SJCRH30 (cell line): ENCODE results near the gene FAM107B. TPM values are rescaled to one million over a fixed set of nuclear protein-coding genes. Genes with fewer than 3 reads are reported as not detected.

Source experiments
- DNase-seq, 2 experiments: peaks; one replicate each; pipeline ENCODE4 v3.0.0-alpha.2; 2015 to 2020
- H3K27ac ChIP-seq: fragments of 250-450 bp; sonication (Bioruptor Pico); 2 replicates; pipeline ENCODE4 v1.5.1; 2020; ENCODE audit warnings: mild to moderate bottlenecking, moderate library complexity
- H3K27me3 ChIP-seq: fragments of 250-450 bp; sonication (Bioruptor Pico); 2 replicates; pipeline ENCODE4 v1.5.1; 2020; ENCODE audit warnings: mild to moderate bottlenecking, moderate library complexity
- H3K36me3 ChIP-seq: fragments of 250-450 bp; sonication (Bioruptor Pico); 2 replicates; pipeline ENCODE4 v1.5.1; 2020; ENCODE audit warnings: mild to moderate bottlenecking, moderate library complexity
- H3K4me1 ChIP-seq: fragments of 250-450 bp; sonication (Bioruptor Pico); 2 replicates; pipeline ENCODE4 v1.5.1; 2020; ENCODE audit warnings: mild to moderate bottlenecking, moderate library complexity
- H3K4me3 ChIP-seq: fragments of 250-450 bp; sonication (Bioruptor Pico); 2 replicates; pipeline ENCODE4 v1.5.1; 2020; ENCODE audit warnings: mild to moderate bottlenecking, moderate library complexity
- H3K9me3 ChIP-seq: fragments of 250-450 bp; sonication (Bioruptor Pico); replicated peaks from 2 replicates; pipeline ENCODE4 v1.5.1; 2020; ENCODE audit warnings: mild to moderate bottlenecking, moderate library complexity
- total RNA-seq: library from RNA; depleted of rRNA; stranded (reverse); fragments of >200 nt; shearing (Covaris generic); gene quantifications from 2 replicates; pipeline ENCODE4 v1.2.3, GENCODE V29; 2014

Gene FAM107B
- total RNA-seq, 1 experiment from 2014 or later: 21.7 TPM

DNA sequence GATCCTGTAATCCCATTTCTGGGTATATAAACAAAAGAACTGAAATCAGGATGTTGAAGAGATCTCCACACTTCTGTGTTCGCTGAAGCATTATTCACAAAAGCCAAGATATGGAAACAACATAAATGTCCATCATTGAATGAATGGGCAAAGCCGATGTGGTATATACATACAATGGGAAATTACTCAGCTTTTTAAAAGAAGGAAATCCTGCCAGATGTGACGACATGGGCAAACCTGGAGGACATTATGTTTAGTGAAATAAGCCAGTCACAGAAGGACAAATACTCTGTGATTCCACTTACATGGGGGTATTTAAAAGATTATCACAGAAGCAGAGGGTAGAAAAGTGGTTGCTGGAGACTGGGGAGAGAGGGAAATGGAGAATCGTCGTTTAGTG, 23.9 kb upstream of the FAM107B start:
- Histone ChIP-seq H3K4me1 (no peaks in the 10 kb centered on the region), H3K36me3 (no peaks in the 10 kb centered on the region), H3K4me3 (no peak overlapping the region), H3K27ac (no peak overlapping the region), H3K9me3 (no peaks in the 10 kb centered on the region), H3K27me3 (no peaks in the 10 kb centered on the region)
- no peak for DNase-seq

DNA sequence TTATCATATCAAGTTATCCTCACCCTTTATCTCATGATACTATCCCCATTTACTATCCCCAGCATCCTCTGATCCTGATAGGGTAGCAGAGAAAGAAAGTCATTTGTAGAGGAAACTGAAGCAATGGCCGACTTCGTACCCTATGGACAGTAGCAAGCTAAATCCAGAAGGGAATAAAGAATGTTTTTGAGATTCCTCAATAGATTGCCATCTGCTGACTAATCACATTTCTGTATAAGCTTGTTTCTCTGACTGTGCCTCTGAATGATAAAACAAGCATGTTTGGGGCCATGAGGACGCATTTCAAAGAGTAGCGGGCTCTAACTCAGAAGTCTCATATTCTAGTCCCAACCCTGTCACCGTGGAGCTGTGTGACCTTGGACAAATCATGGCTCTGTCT, 13.2 kb upstream of the FAM107B start:
- H3K27me3 ChIP-seq: no peaks in the 10 kb centered on the region
- H3K4me1 ChIP-seq: no peaks in the 10 kb centered on the region
- no peak overlapping the region for H3K4me3 ChIP-seq
- no peaks in the 10 kb centered on the region for H3K36me3 ChIP-seq
- no peak for DNase-seq
- H3K9me3 ChIP-seq: no peaks in the 10 kb centered on the region
- H3K27ac ChIP-seq: no peak overlapping the region

DNA sequence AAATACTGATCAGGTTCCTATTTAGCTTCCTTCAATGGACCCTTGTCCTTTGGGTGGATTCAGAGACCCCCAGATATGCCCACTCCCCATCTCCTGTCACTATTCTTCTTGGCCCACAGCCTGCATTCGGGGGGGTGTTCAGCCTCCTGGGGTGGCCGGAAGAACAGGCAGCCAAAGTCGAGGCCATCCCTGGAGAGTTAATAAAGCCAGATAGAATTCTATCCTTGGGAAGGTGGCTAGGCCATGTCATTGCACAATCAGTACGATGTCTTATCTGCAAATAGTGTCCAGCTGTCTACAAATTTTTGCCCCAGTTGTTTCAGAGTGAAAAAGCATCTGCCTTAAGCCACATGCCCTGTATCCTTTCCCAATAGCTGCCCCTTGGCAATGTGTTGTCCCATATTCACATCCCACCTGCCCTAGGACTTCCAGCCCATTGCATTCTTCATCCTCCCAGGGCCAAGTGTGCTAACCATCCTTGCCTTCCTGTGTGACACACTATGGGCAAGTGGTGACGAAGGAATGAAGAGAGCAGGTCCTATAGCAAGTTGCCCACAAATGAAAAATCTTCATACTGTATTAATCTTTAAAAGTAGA, 9.9 kb upstream of the FAM107B start:
- Histone ChIP-seq H3K9me3 (no peaks in the 10 kb centered on the region), H3K4me1 (no peaks in the 10 kb centered on the region), H3K4me3 (no peak overlapping the region), H3K27me3 (no peaks in the 10 kb centered on the region), H3K27ac (no peak overlapping the region), H3K36me3 (no peaks in the 10 kb centered on the region)
- DNase-seq: no peak

DNA sequence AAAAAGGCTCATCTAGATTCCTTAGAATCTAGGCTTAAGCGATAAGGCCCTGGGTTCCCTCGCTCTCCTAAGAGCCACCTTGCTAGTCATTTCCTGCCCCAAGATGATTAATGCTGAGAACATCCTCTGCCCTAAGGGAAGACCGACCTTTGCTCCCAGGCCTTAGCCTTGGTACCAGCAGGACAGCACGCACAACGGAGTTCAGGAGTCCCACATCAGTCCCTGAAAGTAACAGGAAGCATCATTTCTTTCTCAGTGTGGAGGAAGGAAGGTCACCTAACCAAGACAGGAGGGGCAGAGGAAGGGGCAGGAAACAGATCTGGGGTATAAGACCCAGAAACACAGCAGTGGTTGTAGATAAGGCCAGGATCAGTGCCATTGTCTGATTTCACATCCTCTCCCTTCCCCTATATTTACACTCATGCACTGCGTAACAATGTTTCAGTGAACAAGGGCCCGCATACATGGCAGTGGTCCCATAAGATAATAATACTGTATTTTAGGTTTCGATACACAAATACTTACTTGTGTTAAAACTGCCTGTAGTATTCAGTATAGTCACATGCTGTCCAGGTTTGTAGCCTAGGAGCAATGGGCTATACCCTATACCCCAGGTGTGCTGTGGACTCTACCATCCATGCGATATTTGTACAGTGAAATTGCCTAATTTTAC, 8.1 kb upstream of the FAM107B start:
- H3K27me3 ChIP-seq: no peaks in the 10 kb centered on the region
- no peaks in the 10 kb centered on the region for H3K4me1 ChIP-seq
- no peak for DNase-seq
- H3K9me3 ChIP-seq: no peaks in the 10 kb centered on the region
- H3K4me3 ChIP-seq: no peak overlapping the region
- H3K27ac ChIP-seq: no peak overlapping the region
- no peaks in the 10 kb centered on the region for H3K36me3 ChIP-seq

DNA sequence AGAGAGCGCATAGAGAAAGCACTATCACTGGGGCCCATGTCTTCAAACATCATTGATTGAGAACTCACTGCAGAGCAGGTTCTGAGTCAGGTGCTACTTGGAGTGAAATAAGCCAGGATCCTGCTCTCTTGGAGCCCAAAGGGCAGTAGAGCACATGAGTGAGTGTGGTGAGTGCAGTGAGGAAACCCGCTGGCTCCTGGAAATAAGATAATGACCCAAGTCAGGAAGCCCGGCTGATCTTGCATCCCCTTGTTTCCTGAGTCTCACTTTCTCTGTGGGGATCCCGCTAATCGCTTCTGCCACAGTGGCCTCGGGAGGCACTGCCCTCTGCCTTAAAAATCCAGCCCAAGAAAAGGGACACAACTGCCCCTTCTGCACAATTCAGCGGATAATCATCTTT, 7.1 kb upstream of the FAM107B start:
- Histone ChIP-seq H3K27me3 (no peaks in the 10 kb centered on the region), H3K4me1 (no peaks in the 10 kb centered on the region), H3K4me3 (no peak overlapping the region), H3K27ac (no peak overlapping the region), H3K9me3 (no peaks in the 10 kb centered on the region), H3K36me3 (no peaks in the 10 kb centered on the region)
- no peak for DNase-seq

DNA sequence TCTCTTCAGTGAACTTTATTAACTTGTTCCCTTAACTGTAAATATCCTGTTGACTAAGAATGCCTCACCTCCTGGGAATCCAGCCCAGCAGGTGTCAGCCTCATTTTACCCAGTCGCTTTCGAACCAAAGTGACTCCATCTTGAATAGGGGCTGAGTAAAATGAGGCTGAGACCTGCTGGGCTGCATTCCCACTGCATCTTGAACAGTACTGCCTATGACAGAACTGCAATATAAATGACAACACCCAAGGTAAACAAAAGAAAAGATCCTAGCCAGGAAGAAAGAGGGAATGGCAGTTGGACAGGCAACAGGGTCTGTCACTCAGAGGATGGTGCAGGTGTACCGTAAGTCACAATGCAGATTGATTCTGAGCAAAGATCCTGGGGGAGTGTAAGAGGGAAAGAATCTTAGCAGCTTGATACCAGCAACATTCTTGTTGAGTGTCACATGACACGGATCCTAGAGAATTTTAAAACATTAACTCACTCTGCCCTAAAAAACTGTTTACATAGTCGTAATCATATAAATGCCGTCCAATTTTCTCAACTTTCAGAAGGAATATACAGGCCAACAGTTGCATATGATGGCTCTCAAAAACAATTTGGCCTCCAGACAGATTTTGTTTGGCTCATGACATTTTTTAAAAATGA, 4.4 kb upstream of the FAM107B start:
- Histone ChIP-seq H3K4me3 (no peak overlapping the region), H3K4me1 (no peaks in the 10 kb centered on the region), H3K27me3 (no peaks in the 10 kb centered on the region), H3K27ac (no peak overlapping the region), H3K36me3 (no peaks in the 10 kb centered on the region), H3K9me3 (no peaks in the 10 kb centered on the region)
- no peak for DNase-seq

DNA sequence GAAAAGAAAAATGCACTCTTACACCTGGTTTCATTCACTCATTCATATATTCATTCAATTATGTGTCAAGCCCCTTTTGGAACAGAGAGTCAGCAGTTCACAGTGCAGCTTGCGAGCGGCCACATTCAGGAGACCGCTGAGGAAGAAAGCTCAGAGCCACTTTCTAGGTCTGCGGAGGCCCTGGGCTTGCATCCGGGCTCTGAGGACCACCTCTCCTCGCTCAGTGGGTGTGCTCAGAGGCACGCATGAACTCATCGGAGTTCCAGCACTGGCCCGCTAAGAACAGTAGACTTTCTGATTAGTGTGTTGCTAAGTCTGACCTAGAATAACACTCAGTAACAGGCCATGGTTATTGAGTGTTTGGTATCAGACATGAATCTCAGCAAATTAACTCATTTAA, 1.8 kb upstream of the FAM107B start:
- Histone ChIP-seq H3K9me3 (no peaks in the 10 kb centered on the region), H3K27ac (no peak overlapping the region), H3K4me1 (no peaks in the 10 kb centered on the region), H3K4me3 (no peak overlapping the region), H3K36me3 (no peaks in the 10 kb centered on the region), H3K27me3 (no peaks in the 10 kb centered on the region)
- DNase-seq: no peak

DNA sequence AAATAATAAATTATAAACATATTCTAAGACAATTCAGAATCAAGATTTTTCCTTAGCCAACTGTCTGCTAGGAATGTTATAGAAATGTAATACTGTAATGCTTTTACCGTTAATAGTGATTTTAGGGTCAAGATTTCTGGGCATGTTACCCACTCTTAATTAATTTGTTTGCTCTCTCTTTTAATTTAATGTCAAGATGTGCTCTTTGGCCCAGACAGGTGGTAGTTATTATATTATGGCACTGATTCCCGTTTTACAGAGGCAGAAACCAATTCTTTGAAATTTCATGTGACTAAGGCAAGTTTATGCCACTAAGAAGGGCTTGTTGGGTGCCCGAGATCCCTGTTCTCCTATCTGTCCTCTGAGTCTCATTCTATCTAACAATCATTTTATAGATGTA, 959 bp upstream of the FAM107B start:
- no peak for DNase-seq

DNA sequence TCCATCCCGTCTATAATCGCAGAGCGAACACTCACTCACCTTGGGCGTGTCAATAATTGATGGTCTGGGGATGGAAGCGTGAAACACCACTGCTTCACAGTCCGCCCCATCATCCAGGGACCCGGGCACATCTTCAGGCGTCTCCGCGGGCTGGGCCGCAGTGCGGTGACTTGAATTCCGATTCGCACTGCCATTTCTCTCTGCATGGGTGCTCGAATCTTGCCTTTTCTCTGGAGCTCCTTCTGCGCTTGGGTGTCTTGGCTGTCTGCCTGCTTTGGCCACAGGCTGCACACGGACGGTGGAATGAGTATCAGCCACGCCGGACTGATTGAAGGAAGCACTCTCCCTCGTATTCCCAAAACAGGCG, 500 bp downstream of the FAM107B start:
- H3K4me1 ChIP-seq: no peaks in the 10 kb centered on the region
- no peak for DNase-seq

More for the DNA sequence above, 959 bp upstream of the FAM107B start:
- Histone ChIP-seq H3K4me3 (no peak overlapping the region), H3K27ac (no peak overlapping the region), H3K27me3 (no peaks in the 10 kb centered on the region), H3K4me1 (no peaks in the 10 kb centered on the region), H3K9me3 (no peaks in the 10 kb centered on the region), H3K36me3 (no peaks in the 10 kb centered on the region)

DNA sequence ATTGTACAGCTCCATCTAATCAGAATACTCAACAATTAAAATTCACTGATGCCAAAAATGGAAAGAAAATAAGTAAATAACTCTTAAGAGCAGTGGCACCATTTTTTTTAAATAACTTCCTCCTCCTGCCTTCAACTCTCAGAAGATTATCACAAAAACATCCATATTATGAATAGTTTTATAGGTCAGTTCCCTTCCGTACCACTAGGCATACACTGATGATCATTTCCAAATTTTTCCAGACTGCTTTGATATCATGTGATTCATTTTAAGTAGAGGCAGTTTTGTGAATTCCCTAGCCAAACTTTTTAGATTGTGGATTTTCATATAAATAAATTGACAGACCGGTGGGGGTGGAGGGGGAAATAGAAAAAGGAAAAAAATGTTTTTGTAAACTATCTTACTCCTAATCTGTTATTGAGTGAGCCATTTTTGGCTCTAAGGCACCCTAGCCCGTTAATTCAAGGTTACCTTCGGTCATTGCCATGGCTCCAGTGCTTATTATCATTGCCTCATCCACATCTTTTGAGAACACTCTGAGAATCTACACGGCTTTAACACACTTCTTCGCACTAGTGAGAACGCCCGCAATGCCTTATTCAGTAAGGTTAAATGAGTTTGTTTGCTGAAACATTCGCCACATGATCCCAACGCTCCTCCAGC, 1.0 kb downstream of the FAM107B start:
- H3K27ac ChIP-seq: no peak overlapping the region
- H3K4me1 ChIP-seq: no peaks in the 10 kb centered on the region
- H3K4me3 ChIP-seq: no peak overlapping the region
- no peaks in the 10 kb centered on the region for H3K36me3 ChIP-seq
- no peaks in the 10 kb centered on the region for H3K9me3 ChIP-seq
- no peaks in the 10 kb centered on the region for H3K27me3 ChIP-seq
- DNase-seq: no peak

More for the DNA sequence above, 500 bp downstream of the FAM107B start:
- Histone ChIP-seq H3K27me3 (no peaks in the 10 kb centered on the region), H3K27ac (no peak overlapping the region), H3K4me3 (no peak overlapping the region), H3K36me3 (no peaks in the 10 kb centered on the region), H3K9me3 (no peaks in the 10 kb centered on the region)

DNA sequence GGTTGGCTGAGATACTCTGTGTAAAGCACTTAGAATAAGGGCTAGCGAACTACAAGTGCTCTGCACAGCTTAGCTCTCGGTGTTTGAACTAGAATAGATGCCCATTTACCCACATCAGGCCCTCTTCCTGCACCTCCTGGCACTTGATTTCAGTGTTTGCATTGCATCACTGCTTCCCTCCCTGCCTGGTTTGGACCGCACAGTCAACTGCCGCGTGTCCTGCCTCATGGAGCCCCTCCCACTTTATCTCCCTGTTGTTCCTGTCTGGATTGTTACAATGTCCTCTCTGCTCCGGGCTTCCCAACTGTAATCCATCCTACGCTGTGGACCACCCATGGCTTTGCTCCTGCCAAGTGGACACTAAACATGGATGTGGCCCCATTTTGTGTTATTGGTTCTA, 2.3 kb downstream of the FAM107B start:
- Histone ChIP-seq H3K4me3 (no peak overlapping the region), H3K9me3 (no peaks in the 10 kb centered on the region), H3K27me3 (no peaks in the 10 kb centered on the region), H3K27ac (no peak overlapping the region), H3K4me1 (no peaks in the 10 kb centered on the region), H3K36me3 (no peaks in the 10 kb centered on the region)
- DNase-seq: no peak

DNA sequence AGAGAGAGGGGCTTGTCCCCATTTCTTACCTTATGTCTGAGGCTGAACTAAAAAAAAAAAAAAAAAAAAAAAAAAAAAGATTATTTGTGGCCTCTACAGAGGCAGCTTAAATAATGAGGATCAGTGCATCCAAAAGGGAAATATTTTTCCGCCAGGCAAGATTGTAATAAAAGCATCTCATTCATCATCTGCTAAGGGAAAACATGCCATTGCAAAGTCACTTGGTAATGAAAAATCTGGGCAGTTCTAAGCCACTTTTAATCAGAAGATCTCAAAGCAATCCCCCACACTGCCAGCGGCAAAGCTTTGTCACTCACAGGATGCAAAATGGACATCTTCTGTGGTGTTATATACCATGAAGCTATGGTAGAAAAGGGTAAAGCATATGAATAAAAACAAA, 3.8 kb downstream of the FAM107B start:
- Histone ChIP-seq H3K9me3 (no peaks in the 10 kb centered on the region), H3K36me3 (no peaks in the 10 kb centered on the region), H3K27ac (no peak overlapping the region), H3K4me3 (no peak overlapping the region), H3K27me3 (no peaks in the 10 kb centered on the region), H3K4me1 (no peaks in the 10 kb centered on the region)
- DNase-seq: no peak

DNA sequence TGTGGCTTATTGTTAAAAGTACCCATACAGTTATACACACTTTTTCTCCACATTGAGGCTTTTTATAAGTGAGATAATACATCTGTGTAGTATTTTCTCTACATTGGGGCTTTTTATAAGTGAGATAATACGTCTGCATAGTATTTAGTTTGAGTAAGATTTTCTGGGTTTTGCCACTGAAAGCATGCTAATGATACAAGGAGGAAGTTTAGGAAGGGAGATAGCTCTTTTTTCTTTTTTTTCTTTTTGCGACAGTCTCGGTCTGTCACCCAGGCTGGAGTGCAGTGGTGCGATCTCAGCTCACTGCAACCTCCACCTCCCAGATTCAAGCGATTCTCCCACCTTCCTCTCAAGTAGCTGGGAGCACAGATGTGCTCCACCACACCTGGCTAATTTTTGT, 13.3 kb downstream of the FAM107B start:
- Histone ChIP-seq H3K27ac (no peak overlapping the region), H3K4me3 (no peak overlapping the region), H3K27me3 (no peaks in the 10 kb centered on the region), H3K9me3 (no peaks in the 10 kb centered on the region), H3K36me3 (no peaks in the 10 kb centered on the region), H3K4me1 (no peaks in the 10 kb centered on the region)
- DNase-seq: no peak

DNA sequence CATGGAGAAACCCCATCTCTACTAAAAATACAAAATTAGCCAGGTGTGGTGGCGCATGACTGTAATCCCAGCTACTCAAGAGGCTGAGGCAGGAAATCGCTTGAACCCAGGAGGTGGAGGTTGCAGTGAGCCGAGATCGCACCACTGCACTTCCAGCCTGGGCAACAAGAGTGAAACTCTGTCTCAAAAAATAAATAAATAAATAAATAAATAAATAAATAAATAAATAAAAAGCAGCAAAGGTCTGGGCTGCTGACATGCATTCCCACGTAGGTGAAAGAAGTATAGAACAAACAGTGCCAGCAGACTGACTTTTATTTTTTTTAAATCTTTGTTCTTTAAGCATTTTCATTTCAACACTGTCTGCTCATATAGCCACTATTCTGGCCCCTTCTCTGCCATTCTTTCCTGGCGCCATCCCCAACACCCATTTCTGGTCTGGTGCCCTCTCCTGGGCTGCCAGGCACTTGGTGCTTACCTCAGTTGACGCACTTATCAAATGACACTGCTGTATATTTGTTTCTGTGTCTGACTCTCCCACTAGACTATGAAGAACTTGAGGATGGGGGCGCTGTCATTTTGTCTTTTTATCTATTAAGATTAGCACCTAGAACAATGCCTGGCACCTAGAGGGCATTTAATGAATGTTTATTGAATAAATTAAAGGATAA, 15.6 kb downstream of the FAM107B start:
- Histone ChIP-seq H3K9me3 (no peaks in the 10 kb centered on the region), H3K27me3 (no peaks in the 10 kb centered on the region), H3K36me3 (no peaks in the 10 kb centered on the region), H3K4me1 (no peaks in the 10 kb centered on the region), H3K27ac (no peak overlapping the region), H3K4me3 (no peak overlapping the region)
- DNase-seq: no peak

DNA sequence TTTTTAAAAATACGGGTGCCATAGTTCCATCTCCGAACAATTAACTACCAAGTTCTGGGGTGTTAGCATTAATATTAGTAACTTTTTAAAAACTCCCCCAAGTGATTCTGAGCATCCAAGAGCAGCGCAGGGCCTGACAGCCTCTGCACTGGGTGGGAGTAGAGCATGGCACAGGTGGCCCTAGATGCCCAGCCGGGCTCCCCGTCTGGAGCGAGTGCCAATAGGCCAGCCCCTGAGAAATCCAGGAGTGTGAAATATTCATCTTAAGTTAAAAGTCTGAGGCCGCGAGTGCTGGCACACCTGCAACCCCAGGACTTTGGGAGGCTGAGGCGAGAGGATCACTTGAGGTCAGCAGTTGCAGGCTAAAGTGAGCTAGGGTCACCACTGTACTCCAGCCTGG, 16.2 kb downstream of the FAM107B start:
- Histone ChIP-seq H3K27ac (no peak overlapping the region), H3K27me3 (no peaks in the 10 kb centered on the region), H3K9me3 (no peaks in the 10 kb centered on the region), H3K36me3 (no peaks in the 10 kb centered on the region), H3K4me3 (no peak overlapping the region), H3K4me1 (no peaks in the 10 kb centered on the region)
- no peak for DNase-seq
